ENCODE data around the gene SKOR2. TPM values are rescaled to one million over a fixed set of nuclear protein-coding genes. Genes with fewer than 3 reads are reported as not detected.

Gene SKOR2
- total and polyA plus RNA-seq, 2 of the 4 experiments (the other 2 are of a cell fraction), result not detected

Small RNA genes within 50 kb of the gene (microRNA-seq; reads per million reads assigned to microRNA genes)
- gene RNU6-1131P (ENCODE audit: insufficient read depth, insufficient read length), result not detected

Small RNA genes within 50 kb of the gene (small RNA-seq; reads per million reads assigned to genes)
- gene RNU6-1131P, result 0 reads per million in 5 experiments

Other genes starting within 250 kb of the SKOR2 start
- gene ELOA2, start 216.0 kb downstream of the SKOR2 start, total RNA-seq (2012; rRNA removed), result not detected in 2 replicates
- gene ELOA2, start 216.0 kb downstream of the SKOR2 start, polyA plus RNA-seq (2012; rRNA removed), result not detected in 2 replicates
- gene HDHD2, start 101.2 kb downstream of the SKOR2 start, total RNA-seq (2012; rRNA removed), result 16.7 and 18.6 TPM in 2 replicates
- 7.2 TPM in 2 replicates for gene HDHD2, start 101.2 kb downstream of the SKOR2 start, polyA plus RNA-seq (2012; rRNA removed)
- gene IER3IP1, start 75.3 kb downstream of the SKOR2 start, total RNA-seq (2012; rRNA removed), result 7.0 and 19.7 TPM in 2 replicates
- gene IER3IP1, start 75.3 kb downstream of the SKOR2 start, polyA plus RNA-seq (2012; rRNA removed), result 10.9 and 11.7 TPM in 2 replicates

Data from IMR-90 (cell line).